HG03575 (cell line): Measurements from ENCODE around the gene VPS72.
"Not testable (repeated sequence)": the region's sequence is repeated elsewhere in the genome, so short reads cannot be mapped to it uniquely, and the experiment has no call there.

Source experiments
- ATAC-seq: cut with Tn5 transposase; IDR thresholded peaks from one replicate; pipeline ENCODE4 v1.9.1; 2021; ENCODE audit not compliant: unreplicated experiment, insufficient number of reproducible peaks, low FRiP score; ENCODE audit errors: extremely low read depth

Gene VPS72

DNA sequence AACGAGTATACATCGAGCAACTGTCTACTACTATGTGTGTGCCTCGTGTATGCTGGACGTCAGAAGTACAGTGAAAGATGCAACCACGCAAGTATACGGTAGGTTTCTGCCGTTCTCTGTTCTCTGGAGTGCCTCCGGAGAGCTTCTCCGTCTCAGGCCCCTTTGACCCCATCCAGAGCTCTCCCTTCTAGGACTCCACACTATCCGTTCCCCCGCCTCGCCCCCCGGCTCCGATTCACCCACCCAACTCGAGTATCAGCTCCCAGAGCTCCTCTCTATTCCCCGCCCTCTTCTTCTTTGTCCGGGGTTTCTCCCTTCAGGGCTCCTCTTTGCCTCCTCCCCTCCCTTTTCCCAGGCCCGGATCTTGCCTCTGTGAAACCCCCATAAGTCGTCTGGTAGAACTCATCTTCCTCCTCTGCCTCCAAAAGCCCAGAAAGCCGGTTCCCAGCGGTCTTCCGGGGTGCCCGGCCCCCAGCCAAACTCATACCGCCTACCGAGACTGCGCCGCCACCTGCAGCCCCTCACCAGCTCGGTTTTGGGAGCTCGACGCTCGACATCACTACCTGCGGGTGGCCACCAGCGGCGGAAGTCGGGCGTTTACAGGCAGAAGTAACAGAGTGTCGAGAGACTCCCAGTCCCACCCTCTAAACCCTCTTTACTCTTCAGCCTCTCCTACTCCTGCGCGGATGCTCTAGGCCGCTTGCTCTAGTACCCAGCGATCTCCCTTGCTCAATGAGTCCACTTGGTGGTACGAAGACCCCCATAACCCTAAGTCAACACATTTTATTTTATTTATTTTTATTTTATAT lies at the start of gene VPS72:
Gene VPS72 (minus strand): TSS at position 561 of the 809 bp plus-strand sequence. CDS start 76 bp downstream, at position 485.
- ATAC-seq = no peak

DNA sequence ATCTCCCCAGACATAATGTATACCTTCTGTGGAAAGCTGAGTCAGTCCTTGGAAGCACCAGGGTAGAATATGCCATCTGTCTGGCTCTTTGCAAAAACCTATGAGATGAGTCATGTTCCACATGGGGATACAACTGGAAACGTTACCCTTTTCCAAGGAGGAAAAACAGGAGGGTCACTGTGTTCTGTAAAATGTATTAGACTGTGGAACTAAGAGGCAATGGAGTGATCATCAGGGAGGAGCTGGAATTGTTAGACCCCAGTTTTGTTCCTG lies 48.4 kb upstream of the VPS72 start:
- ATAC-seq = no peak

DNA sequence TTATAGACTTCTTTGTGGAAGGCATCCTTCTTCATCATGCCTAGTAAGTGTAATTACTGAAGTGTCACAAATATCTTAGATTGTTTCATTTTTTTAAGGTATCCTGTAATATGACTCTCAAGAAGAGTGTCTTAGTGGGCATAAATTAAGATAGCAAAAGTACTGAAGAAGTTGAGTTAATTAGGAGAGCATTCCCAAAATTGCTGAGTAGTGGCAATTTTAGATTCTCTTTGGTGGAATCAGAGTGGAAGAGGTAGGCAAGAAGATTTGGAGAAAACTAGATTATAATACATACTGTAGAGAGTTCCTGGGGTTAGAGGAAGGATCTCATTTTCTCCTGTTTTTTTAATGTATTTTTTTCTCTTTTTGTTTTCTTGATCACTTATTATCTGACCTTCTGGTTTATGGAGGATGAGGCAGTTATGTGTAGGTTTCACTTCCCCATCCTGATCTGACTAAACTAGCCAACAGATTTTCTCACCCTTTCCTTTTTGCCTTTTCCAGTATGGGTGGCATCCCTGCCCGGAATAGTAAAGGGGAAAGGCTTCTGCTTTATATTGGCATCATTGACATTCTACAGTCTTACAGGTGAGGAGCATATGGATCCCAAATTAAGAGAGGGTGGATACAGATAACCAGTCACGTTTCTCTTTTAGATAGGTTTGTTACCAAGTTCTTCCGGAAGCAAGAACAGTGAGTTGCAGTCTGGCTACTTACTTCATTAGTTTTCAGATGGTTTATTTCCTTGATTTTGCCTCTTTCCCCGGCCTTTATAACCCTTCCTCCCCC lies 47.9 kb upstream of the VPS72 start:
- ATAC-seq = no peak

- no peak for ATAC-seq
These were observed 45.2 kb upstream of the VPS72 start for GRCh38 chr1:151235235-151235634.

DNA sequence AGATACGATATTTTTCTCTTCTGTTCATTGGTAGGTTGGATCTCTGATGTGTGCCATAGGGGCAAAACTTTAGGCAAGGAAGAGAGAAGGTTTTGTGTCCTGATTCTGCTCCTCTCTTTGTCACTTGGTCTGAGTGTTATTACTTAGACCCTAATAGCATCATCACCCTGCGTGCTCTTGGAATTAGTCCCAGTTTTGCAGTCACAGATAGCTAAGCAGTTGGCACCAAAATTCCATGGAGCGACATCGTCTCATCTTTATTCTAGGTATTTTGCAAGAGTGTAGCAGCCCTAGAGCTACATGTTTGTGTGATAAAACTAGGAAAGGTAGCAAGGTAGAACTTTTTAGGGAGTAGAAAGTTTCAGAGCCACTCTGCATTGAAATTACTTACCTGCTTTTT lies 32.1 kb upstream of the VPS72 start:
- ATAC-seq = no peak

GRCh38 chr1:151221616-151222015 lies 31.6 kb upstream of the VPS72 start:
- ATAC-seq = no peak

GRCh38 chr1:151213560-151213959 lies 23.6 kb upstream of the VPS72 start:
- no peak for ATAC-seq

- ATAC-seq = no peak
These were observed 22.1 kb upstream of the VPS72 start for GRCh38 chr1:151211972-151212705.

- ATAC-seq = no peak
These were observed 20.8 kb upstream of the VPS72 start for GRCh38 chr1:151210830-151211229.

GRCh38 chr1:151205381-151205965 lies 15.5 kb upstream of the VPS72 start:
- ATAC-seq = not testable (repeated sequence)

DNA sequence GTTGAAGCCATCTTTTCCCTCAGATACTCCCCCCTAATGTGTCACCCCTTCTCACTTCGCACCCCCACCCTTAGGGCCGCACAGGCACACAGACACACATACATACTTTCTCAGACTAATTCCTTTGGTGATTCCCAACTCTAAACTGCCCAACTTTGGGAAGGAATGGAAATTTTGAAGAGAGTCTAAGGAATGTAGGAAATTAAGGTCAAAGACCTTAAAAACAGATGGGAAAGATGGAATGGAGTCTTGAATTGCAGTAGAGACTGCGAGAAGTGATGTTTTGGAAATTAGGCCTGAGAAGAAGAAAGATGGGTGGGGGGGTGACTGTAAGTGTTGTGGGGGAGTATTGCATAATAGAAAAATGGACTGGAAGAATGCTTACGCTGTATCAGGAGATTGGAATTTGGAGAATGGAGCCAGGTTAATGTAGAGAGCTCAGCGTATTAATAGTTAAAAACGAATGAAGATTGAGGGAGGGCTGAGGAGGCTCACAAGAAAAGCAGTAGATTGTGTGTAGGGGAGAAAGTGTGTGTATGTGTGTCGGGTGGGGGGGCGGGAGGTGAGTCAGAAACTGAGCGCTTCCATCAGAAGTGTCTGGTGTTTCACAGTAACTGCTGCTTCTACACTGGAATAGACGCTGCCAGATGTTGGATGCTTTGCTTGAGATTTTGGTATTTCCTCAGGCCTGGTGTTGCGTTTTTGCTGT lies 10.0 kb upstream of the VPS72 start:
- no peak for ATAC-seq

GRCh38 chr1:151198254-151199127 lies 8.5 kb upstream of the VPS72 start, which contains the start of gene PIP5K1A:
TSS of gene PIP5K1A (plus strand) at chr1:151198552. CDS start at chr1:151198997, 445 bp downstream.
- ATAC-seq = no peak

DNA sequence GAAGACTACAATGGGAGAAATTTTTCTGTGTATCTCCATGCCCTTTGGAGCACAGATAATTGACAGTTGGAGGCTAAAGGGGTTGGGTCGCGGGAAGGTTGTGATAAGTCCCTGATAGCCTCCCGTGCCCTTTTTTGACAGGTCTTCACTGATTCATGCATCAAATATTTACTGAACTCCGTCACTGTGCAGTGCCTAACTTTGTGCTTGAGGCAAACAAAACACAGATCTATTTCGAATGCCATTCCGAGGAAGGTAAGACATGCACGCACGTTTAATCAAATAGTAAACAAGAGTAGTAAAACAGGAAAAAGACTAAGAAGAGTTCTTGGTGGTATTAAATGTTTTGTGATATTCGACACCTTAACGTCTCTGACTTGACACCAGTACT lies 7.9 kb upstream of the VPS72 start:
- no peak for ATAC-seq

DNA sequence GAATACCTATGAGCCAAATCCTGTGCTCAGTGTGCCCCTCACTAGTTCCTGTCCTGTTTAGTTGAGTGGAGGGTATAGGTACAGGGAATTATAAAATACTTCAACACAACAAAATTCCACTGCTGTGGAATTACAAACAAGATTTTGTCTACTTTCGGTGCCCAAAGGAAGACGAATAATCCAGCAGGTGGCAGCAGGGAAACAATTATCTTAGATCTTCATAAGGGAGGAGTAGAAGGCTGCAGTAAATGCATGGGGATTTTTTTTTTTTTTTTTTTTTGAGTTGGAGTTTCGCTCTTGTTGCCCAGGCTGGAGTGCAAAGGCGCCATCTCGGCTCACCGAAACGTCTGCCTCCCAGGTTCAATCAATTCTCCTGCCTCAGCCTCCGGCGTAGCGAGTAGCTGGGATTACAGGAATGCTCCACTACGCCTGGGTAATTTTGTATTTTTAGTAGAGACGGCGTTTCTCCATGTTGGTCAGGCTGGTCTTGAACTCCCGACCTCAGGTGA lies 6.3 kb upstream of the VPS72 start:
- no peak for ATAC-seq

DNA sequence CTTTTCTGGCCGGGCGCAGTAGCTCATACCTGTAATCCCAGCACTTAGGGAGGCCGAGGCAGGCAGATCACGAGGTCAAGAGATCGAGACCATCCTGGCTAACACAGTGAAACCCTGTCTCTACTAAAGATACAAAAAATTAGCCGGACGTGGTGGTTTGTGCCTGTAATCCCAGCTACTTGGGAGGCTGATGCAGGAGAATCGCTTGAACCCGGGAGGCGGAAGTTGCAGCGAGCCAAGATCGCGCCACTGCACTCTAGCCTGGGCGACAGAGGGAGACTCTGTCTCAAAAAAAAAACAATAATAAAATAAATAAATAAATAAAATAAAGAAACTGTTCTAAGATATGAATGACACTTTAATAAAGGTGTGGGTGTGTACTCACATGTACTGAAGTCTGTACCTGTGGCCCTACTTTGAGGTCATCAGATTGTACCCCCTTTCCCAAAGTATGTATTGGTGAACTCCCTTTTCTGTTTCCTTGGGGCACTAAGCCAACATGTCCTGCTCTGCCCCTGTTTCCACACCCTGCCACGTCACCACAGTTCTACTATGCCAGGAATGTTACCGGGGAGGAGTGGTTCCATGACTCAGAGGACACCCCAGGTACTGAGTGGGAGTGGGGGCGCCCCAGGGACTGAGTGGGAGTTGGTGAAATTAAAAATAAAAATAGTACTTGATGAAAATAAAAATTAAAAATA lies 5.0 kb upstream of the VPS72 start:
- ATAC-seq = not testable (repeated sequence)

DNA sequence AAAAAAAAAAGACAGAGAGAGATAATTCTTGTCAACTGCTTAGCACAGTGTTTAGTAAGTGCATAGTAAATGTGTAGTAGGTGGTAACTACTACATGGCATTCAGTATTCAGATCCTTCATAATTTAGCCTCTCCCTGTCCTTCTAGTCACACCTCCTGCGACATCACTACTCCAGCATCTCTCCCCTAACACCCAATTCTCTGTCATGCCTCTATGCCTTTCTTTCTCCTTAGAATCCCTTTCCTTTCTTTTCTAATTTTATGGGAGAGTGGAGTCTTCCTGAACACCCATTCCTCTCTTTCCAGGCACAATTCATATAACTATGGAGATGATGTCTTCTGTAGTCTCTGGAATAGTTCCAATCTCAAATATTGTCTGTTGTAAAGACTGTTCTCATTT lies 3.9 kb upstream of the VPS72 start:
- no peak for ATAC-seq

GRCh38 chr1:151193304-151193703 lies 3.3 kb upstream of the VPS72 start:
- no peak for ATAC-seq
